Spleen (tissue), 7 donors: ENCODE results near the gene SORCS2.

ENCODE experiments used
- POLR2A ChIP-seq, 3 donors: fragments of 450-650 bp; IDR thresholded peaks; one replicate each; pipeline ENCODE4 v1.5.1; 2017; ENCODE audit warnings: antibody characterized with exemption in 3 of 3, mild to moderate bottlenecking in 1 of 3
- POLR2AphosphoS5 ChIP-seq, 3 donors: sonication (generic); formaldehyde crosslinking; IDR thresholded peaks; one replicate each; pipeline ENCODE4 v1.5.1; 2017; ENCODE audit warnings: antibody characterized with exemption in 3 of 3
- TF ChIP-seq, protein P1 (sequence below), 11 experiments: fragments of 200-600 bp in 7 of 11; fragments of 450-650 bp in 4 of 11; sonication (generic) in 4 of 11; IDR thresholded peaks in 8 of 11; conservative IDR thresholded peaks in 3 of 11; 1 replicate in 7 of 11; 2 replicates in 4 of 11; pipeline versions ENCODE4 v1.4.0 to v1.8.0; 2016 to 2021; ENCODE audit warnings: antibody characterized with exemption in 11 of 11, inconsistent platforms in 4 of 11, mild to moderate bottlenecking in 1 of 11
- donor health status: DM: no; HTN: no; CAD: no; lungs with moderate emphysema.
- donor health status: DM: no; HTN: no; CAD: no.
- donor health status: DM: no; HTN: no; CAD: no.

DNA sequence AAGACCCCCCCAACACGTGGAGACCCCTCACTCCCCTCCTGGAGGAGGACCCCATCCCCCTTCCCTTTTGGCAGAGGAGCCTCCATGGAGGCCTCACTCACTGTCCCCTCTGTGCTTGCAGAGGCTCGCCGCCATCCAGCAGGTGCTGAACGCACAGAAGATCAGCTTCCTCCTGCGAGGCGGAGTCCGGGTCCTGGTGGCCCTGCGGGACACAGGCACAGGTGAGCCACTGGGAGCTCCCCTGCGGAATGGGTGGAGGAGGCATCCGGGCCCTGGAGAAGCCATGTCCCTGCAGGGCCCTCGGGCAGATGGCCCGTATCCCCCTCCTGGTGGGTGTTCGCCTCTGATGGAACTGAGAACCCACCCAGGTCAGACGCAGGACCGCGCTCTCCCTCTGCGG lies 540.9 kb downstream of the SORCS2 start:
- TF ChIP-seq, protein P1, sequence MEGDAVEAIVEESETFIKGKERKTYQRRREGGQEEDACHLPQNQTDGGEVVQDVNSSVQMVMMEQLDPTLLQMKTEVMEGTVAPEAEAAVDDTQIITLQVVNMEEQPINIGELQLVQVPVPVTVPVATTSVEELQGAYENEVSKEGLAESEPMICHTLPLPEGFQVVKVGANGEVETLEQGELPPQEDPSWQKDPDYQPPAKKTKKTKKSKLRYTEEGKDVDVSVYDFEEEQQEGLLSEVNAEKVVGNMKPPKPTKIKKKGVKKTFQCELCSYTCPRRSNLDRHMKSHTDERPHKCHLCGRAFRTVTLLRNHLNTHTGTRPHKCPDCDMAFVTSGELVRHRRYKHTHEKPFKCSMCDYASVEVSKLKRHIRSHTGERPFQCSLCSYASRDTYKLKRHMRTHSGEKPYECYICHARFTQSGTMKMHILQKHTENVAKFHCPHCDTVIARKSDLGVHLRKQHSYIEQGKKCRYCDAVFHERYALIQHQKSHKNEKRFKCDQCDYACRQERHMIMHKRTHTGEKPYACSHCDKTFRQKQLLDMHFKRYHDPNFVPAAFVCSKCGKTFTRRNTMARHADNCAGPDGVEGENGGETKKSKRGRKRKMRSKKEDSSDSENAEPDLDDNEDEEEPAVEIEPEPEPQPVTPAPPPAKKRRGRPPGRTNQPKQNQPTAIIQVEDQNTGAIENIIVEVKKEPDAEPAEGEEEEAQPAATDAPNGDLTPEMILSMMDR (IDR thresholded peaks at IDR 0.05 in 8 of 11, conservative IDR thresholded peaks at IDR 0.05 in 3 of 11): no peak
- TF ChIP-seq POLR2AphosphoS5 (IDR thresholded peaks at IDR 0.05) (no peak), POLR2A (IDR thresholded peaks at IDR 0.05) (no peak)
